ENCODE results near the gene WDR47.

WDR47 gene

DNA sequence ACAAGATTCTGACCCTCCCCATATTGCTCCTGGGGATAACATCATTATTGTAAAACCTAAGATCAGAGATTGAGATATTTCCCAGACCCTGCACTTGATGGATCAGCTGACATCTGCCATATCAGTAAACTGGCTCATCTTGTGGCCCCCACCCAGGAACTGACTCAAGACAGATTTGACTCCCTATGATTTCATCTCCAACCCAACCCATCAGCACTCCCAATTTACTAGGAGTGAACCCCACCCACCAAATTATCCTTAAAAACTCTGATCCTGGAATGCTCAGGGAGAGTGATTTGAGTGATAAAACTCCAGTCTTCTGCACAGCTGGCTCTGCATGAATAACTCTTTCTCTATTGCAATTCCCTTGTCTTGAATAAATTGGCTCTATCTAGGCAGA, 72.6 kb downstream of the WDR47 start:
- Histone ChIP-seq H3K4me3 (ENCODE audit: low read depth, low read length) (no peak overlapping the region), H3K27me3 (ENCODE audit: insufficient read depth, low read depth, severe bottlenecking) (no peaks in the 10 kb centered on the region), H3K36me3 (peaks cover 8% of the 10 kb centered on the region), H3K9me3 (ENCODE audit: severe bottlenecking) (no peaks in the 10 kb centered on the region), H3K27ac (no peak overlapping the region)
- no peak for DNase-seq
- TF ChIP-seq, protein P1, sequence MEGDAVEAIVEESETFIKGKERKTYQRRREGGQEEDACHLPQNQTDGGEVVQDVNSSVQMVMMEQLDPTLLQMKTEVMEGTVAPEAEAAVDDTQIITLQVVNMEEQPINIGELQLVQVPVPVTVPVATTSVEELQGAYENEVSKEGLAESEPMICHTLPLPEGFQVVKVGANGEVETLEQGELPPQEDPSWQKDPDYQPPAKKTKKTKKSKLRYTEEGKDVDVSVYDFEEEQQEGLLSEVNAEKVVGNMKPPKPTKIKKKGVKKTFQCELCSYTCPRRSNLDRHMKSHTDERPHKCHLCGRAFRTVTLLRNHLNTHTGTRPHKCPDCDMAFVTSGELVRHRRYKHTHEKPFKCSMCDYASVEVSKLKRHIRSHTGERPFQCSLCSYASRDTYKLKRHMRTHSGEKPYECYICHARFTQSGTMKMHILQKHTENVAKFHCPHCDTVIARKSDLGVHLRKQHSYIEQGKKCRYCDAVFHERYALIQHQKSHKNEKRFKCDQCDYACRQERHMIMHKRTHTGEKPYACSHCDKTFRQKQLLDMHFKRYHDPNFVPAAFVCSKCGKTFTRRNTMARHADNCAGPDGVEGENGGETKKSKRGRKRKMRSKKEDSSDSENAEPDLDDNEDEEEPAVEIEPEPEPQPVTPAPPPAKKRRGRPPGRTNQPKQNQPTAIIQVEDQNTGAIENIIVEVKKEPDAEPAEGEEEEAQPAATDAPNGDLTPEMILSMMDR (IDR thresholded peaks at IDR 0.05; ENCODE audit: low read depth, low read length) = no peak

DNA sequence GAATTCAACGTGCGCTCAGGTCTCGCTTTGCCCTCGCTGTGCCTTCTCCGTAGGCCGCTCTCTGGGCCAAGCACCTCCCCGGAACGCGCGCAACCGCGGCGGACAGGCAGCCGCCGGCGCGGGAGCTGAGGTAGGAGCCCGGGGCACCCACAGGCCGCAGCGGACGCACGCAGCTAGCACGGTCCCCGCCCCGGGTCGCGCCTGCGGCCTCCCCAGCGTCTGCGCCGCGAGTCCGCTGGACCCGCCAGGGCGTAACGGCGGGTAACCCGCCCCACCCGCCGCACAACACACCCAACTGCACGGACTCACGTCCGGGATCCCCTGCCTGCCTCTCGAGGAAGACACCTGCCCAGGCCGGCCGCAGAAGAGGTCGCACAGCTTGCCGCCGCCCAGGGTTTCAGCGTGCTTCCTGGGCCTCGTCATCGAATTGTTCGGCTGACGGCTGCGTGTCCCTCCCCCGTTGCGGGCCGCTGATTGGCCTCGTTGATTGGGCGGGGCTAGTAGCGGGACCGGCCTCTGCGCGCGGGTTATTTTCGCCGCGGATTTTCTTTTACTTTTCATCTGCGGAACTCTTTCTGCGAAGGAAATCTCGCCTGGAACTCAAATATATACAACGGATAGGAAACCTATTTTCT, 78.7 kb downstream of the WDR47 start, which contains the start of gene CLCC1:
Gene CLCC1 (minus strand): TSS at position 433 of the 635 bp plus-strand sequence. CDS start 13,047 bp downstream, outside the sequence.
- Histone ChIP-seq H3K27ac (peak within 1 kb of the TSS; percentile 94), H3K27me3 (ENCODE audit: insufficient read depth, low read depth, severe bottlenecking) (no peaks in the 10 kb centered on the region), H3K36me3 (peaks cover 14% of the 10 kb centered on the region), H3K9me3 (ENCODE audit: severe bottlenecking) (no peaks in the 10 kb centered on the region), H3K4me3 (ENCODE audit: low read depth, low read length) (peak within 1 kb of the TSS; percentile 84)
- peak; percentile 95 for DNase-seq
- TF ChIP-seq, protein P1 (IDR thresholded peaks at IDR 0.05; ENCODE audit: low read depth, low read length) = no peak

DNA sequence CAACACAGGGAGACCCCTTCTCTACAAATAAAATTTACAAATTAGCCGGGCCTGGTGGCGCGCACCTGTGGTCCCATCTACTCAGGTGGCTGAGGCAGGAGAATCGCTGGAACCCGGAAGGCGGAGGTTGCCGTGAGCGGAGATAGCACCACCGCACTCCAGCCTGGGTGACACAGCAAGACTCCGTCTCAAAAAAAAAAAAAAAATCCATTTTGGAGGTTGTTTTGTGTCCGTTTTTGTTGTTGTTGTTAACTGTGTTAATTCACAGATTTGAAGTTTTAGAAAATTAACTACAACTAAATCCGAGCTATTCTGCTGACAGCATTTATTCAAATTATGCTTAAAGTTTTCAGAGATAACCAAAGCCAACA, 79.2 kb downstream of the WDR47 start:
- Histone ChIP-seq H3K27me3 (ENCODE audit: insufficient read depth, low read depth, severe bottlenecking) (no peaks in the 10 kb centered on the region), H3K9me3 (ENCODE audit: severe bottlenecking) (no peaks in the 10 kb centered on the region), H3K36me3 (peaks cover 14% of the 10 kb centered on the region), H3K27ac (peak overlapping the region; percentile 94), H3K4me3 (ENCODE audit: low read depth, low read length) (peak overlapping the region; percentile 84)
- peak; percentile 17 for DNase-seq
- TF ChIP-seq, protein P1 (IDR thresholded peaks at IDR 0.05; ENCODE audit: low read depth, low read length) = no peak

DNA sequence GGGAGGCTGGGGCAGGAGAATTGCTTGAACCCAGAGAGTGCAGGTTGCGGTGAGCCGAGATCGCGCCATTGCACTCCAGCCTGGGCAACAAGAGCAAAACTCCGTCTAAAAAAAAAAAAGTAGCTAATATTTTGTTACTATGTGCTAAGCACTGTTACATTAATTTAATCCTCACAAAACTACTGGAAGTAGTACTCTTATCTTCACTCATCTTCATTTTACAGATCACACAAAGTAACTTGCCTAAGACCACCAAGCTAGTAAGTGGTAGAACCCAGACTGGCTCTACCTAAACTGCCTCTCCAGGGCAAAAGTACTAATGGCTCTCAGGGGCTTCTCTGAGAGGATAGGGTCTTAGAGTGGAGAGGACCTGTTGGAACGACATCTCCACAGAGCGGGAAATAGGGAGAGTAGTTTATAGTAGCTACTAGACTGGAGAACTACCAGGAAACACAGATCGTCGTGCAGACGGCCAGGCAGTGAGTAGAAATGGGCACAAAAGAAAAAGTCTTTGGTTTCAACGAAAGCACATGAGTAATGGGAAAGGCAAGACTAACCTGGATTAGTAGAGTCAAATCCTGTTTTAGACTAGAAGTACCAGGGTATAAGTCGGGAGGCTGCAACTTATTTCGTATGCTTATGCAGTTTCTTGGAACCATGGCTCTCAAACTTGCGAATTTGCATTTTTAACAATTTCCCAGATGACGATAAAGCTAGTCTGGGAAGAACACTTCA, 80.0 kb downstream of the WDR47 start:
- H3K9me3 ChIP-seq (ENCODE audit: severe bottlenecking) = no peaks in the 10 kb centered on the region
- TF ChIP-seq, protein P1 (IDR thresholded peaks at IDR 0.05; ENCODE audit: low read depth, low read length) = no peak
- peak overlapping the region; percentile 84 for H3K4me3 ChIP-seq (ENCODE audit: low read depth, low read length)

DNA sequence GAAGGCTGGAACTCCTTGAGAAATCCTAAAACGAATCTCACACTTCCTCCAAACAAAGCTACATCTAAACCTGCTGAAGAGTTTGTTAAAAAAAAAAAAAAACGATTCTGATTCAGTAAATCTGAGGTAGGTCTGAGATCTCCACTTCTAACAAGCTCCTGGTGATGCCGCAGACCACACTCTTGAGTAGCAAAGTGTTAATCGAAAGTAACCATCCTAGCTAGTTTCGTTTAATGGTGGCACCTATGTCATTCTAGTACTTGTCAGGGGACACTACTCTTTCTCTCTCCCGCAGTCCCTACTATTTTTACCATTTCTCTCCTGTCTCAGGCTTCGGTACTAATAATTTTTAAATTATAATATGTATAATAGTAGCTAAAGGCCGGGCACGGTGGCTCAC, 80.7 kb downstream of the WDR47 start:
- no peak overlapping the region for H3K4me3 ChIP-seq (ENCODE audit: low read depth, low read length)
- TF ChIP-seq, protein P1 (IDR thresholded peaks at IDR 0.05; ENCODE audit: low read depth, low read length) = no peak
- H3K27ac ChIP-seq = no peak overlapping the region
- no peaks in the 10 kb centered on the region for H3K9me3 ChIP-seq (ENCODE audit: severe bottlenecking)
- no peaks in the 10 kb centered on the region for H3K27me3 ChIP-seq (ENCODE audit: insufficient read depth, low read depth, severe bottlenecking)
- DNase-seq = no peak
- peaks cover 18% of the 10 kb centered on the region for H3K36me3 ChIP-seq

More for the DNA sequence above, 80.0 kb downstream of the WDR47 start:
- Histone ChIP-seq H3K36me3 (peaks cover 18% of the 10 kb centered on the region), H3K27me3 (ENCODE audit: insufficient read depth, low read depth, severe bottlenecking) (no peaks in the 10 kb centered on the region), H3K27ac (no peak overlapping the region; the same call in 1 of the 2 replicates)
- DNase-seq = no peak

Measured in WERI-Rb-1 (cell line).